Naive thymus-derived CD4-positive, alpha-beta T cell (primary cell): ENCODE measurements around the gene SPATA31C1. TPM values are rescaled to one million over a fixed set of nuclear protein-coding genes. Genes with fewer than 3 reads are reported as not detected.

ENCODE experiments used
- ATAC-seq: fragments of 150-1000 bp; cut with Tn5 transposase; 2 replicates; pipeline ENCODE4 v1.10.0; 2021; ENCODE audit warnings: mild to moderate bottlenecking, moderate library complexity
- CTCF ChIA-PET: fragments of 350-600 bp; sonication (Branson Sonifier 250); formaldehyde crosslinking; loops from one replicate; lab custom pipeline; 2021; ENCODE audit warnings: antibody characterized with exemption; lab: Charles Lee
- POLR2A ChIA-PET: fragments of 350-600 bp; sonication (Branson Sonifier 250); formaldehyde crosslinking; loops from one replicate; lab custom pipeline; 2021; ENCODE audit warnings: antibody characterized with exemption, inconsistent platforms; lab: Charles Lee
- DNase-seq, 9 donors: peaks; one replicate each; pipeline versions ENCODE4 v3.0.0 to v3.0.0-alpha.2; 2020 to 2022; ENCODE audit warnings: mixed read lengths in 1 of 9
- H3K27ac ChIP-seq: one replicate; pipeline ENCODE4 v1.7.0; 2013; ENCODE audit warnings: mild to moderate bottlenecking, low read depth, low read length, moderate library complexity
- H3K27me3 ChIP-seq, 2 donors: one replicate each; pipeline ENCODE4 v1.7.0; 2013; ENCODE audit warnings: low read length in 2 of 2, mild to moderate bottlenecking in 2 of 2, moderate library complexity in 2 of 2; ENCODE audit not compliant: control insufficient read depth in 2 of 2, insufficient read depth in 2 of 2
- H3K36me3 ChIP-seq, 3 experiments: 1 replicate in 2 of 3; 2 replicates in 1 of 3; pipeline ENCODE4 v1.7.0; 2013; ENCODE audit warnings: low read length in 3 of 3, mild to moderate bottlenecking in 3 of 3, moderate library complexity in 1 of 3; ENCODE audit not compliant: insufficient read depth in 3 of 3, control insufficient read depth in 2 of 3
- H3K4me1 ChIP-seq, 2 donors: one replicate each; pipeline ENCODE4 v1.7.0; 2013; ENCODE audit warnings: low read length in 2 of 2, mild to moderate bottlenecking in 2 of 2, moderate library complexity in 1 of 2; ENCODE audit not compliant: control insufficient read depth in 2 of 2, insufficient read depth in 2 of 2
- H3K4me3 ChIP-seq: 2 replicates; pipeline ENCODE4 v1.7.0; 2013; ENCODE audit warnings: mild to moderate bottlenecking, low read length
- H3K9me3 ChIP-seq, 3 experiments: 1 replicate in 2 of 3; 2 replicates in 1 of 3; pipeline ENCODE4 v1.7.0; 2013; ENCODE audit warnings: low read length in 3 of 3; ENCODE audit not compliant: control insufficient read depth in 2 of 3
- H3K27ac Mint-ChIP-seq, 9 donors: one replicate each; pipeline ENCODE4 v1.8.0; 2020 to 2022; ENCODE audit warnings: mixed read lengths in 9 of 9, mild to moderate bottlenecking in 8 of 9, moderate library complexity in 5 of 9, inconsistent platforms in 2 of 9
- H3K27me3 Mint-ChIP-seq, 5 donors: one replicate each; pipeline ENCODE4 v1.8.0; 2021 to 2022; ENCODE audit warnings: mixed read lengths in 5 of 5, mild to moderate bottlenecking in 1 of 5
- H3K36me3 Mint-ChIP-seq, 5 donors: one replicate each; pipeline ENCODE4 v1.8.0; 2020 to 2022; ENCODE audit warnings: mixed read lengths in 5 of 5, mild to moderate bottlenecking in 3 of 5, inconsistent platforms in 1 of 5
- H3K4me1 Mint-ChIP-seq, 7 donors: one replicate each; pipeline ENCODE4 v1.8.0; 2020 to 2022; ENCODE audit warnings: mixed read lengths in 7 of 7, mild to moderate bottlenecking in 3 of 7, inconsistent platforms in 1 of 7
- H3K4me3 Mint-ChIP-seq, 10 donors: one replicate each; pipeline ENCODE4 v1.8.0; 2020 to 2022; ENCODE audit warnings: mild to moderate bottlenecking in 10 of 10, mixed read lengths in 10 of 10, moderate library complexity in 6 of 10, inconsistent platforms in 2 of 10
- H3K9me3 Mint-ChIP-seq, 11 donors: one replicate each; pipeline ENCODE4 v1.8.0; 2020 to 2022; ENCODE audit warnings: mixed read lengths in 11 of 11, mild to moderate bottlenecking in 4 of 11, inconsistent platforms in 1 of 11, moderate library complexity in 1 of 11
- intact Hi-C, 2 donors: fragments of 100-400 bp; cut with micrococcal nuclease; formaldehyde crosslinking; loops; one replicate each; pipeline ENCODE4 v1.15.1; 2023
- polyA plus RNA-seq, 2 donors: library from polyadenylated mRNA; unstranded; fragments of 300-500 nt; fragmentation: Illumina TruSeq; gene quantifications; one replicate each; pipeline ENCODE4 v1.2.3, GENCODE V29; 2021
- total RNA-seq, 6 experiments: library from RNA in 5 of 6; stranded (reverse) in 5 of 6; gene quantifications; 1 replicate in 5 of 6; 2 replicates in 1 of 6; pipeline ENCODE4 v1.2.3 and lab custom pipeline; 2021 to 2026

Gene SPATA31C1
- total and polyA plus RNA-seq, 7 experiments from 2014 or later: not detected

- H3K27ac ChIP-seq: no peak overlapping the region
- Mint-ChIP-seq H3K27ac (no peak overlapping the region), H3K9me3 (no peaks in the 10 kb centered on the region), H3K36me3 (no peaks in the 10 kb centered on the region), H3K27me3 (peaks cover 0 to 14% (median 0%) of the 10 kb centered on the region in 5 donors), H3K4me3 (no peak overlapping the region), H3K4me1 (peaks cover 0 to 5% (median 0%) of the 10 kb centered on the region in 7 donors)
- no peaks in the 10 kb centered on the region for H3K27me3 ChIP-seq
- no peak for DNase-seq
- no peaks in the 10 kb centered on the region for H3K4me1 ChIP-seq
- CTCF ChIA-PET: no interaction called here
- no peak overlapping the region for H3K4me3 ChIP-seq
- intact Hi-C loops: loop anchor here in 1 of 2 donors (1.0 kb wide), 1 partner anchor 207 kb away; no protein-coding TSS in a partner anchor
- no peaks in the 10 kb centered on the region for H3K9me3 ChIP-seq
- ATAC-seq: no peak
- POLR2A ChIA-PET: no interaction called here
- no peaks in the 10 kb centered on the region for H3K36me3 ChIP-seq
These were observed 32.1 kb upstream of the SPATA31C1 start for GRCh38 chr9:87885484-87886189.

GRCh38 chr9:87886210-87886932, 31.4 kb upstream of the SPATA31C1 start:
- H3K9me3 ChIP-seq: no peaks in the 10 kb centered on the region
- POLR2A ChIA-PET: no interaction called here
- no peak overlapping the region for H3K4me3 ChIP-seq
- no peak for ATAC-seq
- no peaks in the 10 kb centered on the region for H3K27me3 ChIP-seq
- CTCF ChIA-PET: no interaction called here
- intact Hi-C loops: no loop called here
- Mint-ChIP-seq H3K36me3 (no peaks in the 10 kb centered on the region), H3K9me3 (no peaks in the 10 kb centered on the region), H3K4me3 (no peak overlapping the region), H3K27ac (no peak overlapping the region), H3K27me3 (peaks cover 0 to 14% (median 0%) of the 10 kb centered on the region in 5 donors), H3K4me1 (peaks cover 0 to 5% (median 0%) of the 10 kb centered on the region in 7 donors)
- H3K36me3 ChIP-seq: no peaks in the 10 kb centered on the region
- no peak for DNase-seq
- no peaks in the 10 kb centered on the region for H3K4me1 ChIP-seq
- no peak overlapping the region for H3K27ac ChIP-seq

- ChIA-PET CTCF (no interaction called here), POLR2A (no interaction called here)
- H3K27ac ChIP-seq: no peak overlapping the region
- Mint-ChIP-seq H3K36me3 (no peaks in the 10 kb centered on the region), H3K4me1 (peaks cover 0 to 5% (median 0%) of the 10 kb centered on the region in 7 donors), H3K27me3 (peaks cover 0 to 14% (median 0%) of the 10 kb centered on the region in 5 donors), H3K9me3 (no peaks in the 10 kb centered on the region), H3K27ac (no peak overlapping the region), H3K4me3 (no peak overlapping the region)
- no peaks in the 10 kb centered on the region for H3K36me3 ChIP-seq
- ATAC-seq: no peak
- H3K4me1 ChIP-seq: no peaks in the 10 kb centered on the region
- intact Hi-C loops: no loop called here
- H3K9me3 ChIP-seq: no peaks in the 10 kb centered on the region
- H3K4me3 ChIP-seq: no peak overlapping the region
- no peaks in the 10 kb centered on the region for H3K27me3 ChIP-seq
- no peak for DNase-seq
These were observed 30.7 kb upstream of the SPATA31C1 start for GRCh38 chr9:87886933-87887505.

- ChIA-PET CTCF (no interaction called here), POLR2A (no interaction called here)
- no peaks in the 10 kb centered on the region for H3K36me3 Mint-ChIP-seq
- DNase-seq: no peak
- Histone ChIP-seq H3K9me3 (no peaks in the 10 kb centered on the region), H3K4me1 (no peaks in the 10 kb centered on the region), H3K4me3 (no peak overlapping the region), H3K27ac (no peak overlapping the region), H3K36me3 (no peaks in the 10 kb centered on the region), H3K27me3 (no peaks in the 10 kb centered on the region)
- no peaks in the 10 kb centered on the region for H3K9me3 Mint-ChIP-seq
- peaks cover 0 to 14% (median 0%) of the 10 kb centered on the region in 5 donors for H3K27me3 Mint-ChIP-seq
- H3K4me3 Mint-ChIP-seq: no peak overlapping the region
- intact Hi-C loops: no loop called here
- no peak for ATAC-seq
- peaks cover 0 to 5% (median 0%) of the 10 kb centered on the region in 7 donors for H3K4me1 Mint-ChIP-seq
- no peak overlapping the region for H3K27ac Mint-ChIP-seq
These were observed 29.9 kb upstream of the SPATA31C1 start for GRCh38 chr9:87887661-87888480.

- ATAC-seq (peak; percentile 14), DNase-seq (no peak)
- H3K36me3 Mint-ChIP-seq: no peaks in the 10 kb centered on the region
- H3K36me3 ChIP-seq: no peaks in the 10 kb centered on the region
- intact Hi-C loops: no loop called here
- no peak overlapping the region for H3K4me3 Mint-ChIP-seq
- CTCF ChIA-PET: no interaction called here
- H3K27ac Mint-ChIP-seq: no peak overlapping the region
- no peak overlapping the region for H3K27ac ChIP-seq
- H3K4me1 ChIP-seq: no peaks in the 10 kb centered on the region
- no peaks in the 10 kb centered on the region for H3K27me3 ChIP-seq
- peaks cover 0 to 14% (median 0%) of the 10 kb centered on the region in 5 donors for H3K27me3 Mint-ChIP-seq
- no peaks in the 10 kb centered on the region for H3K9me3 ChIP-seq
- H3K9me3 Mint-ChIP-seq: peaks cover 0 to 2% (median 0%) of the 10 kb centered on the region in 11 donors
- H3K4me1 Mint-ChIP-seq: peaks cover 0 to 5% (median 0%) of the 10 kb centered on the region in 7 donors
- H3K4me3 ChIP-seq: no peak overlapping the region
- POLR2A ChIA-PET: no interaction called here
These were observed 29.3 kb upstream of the SPATA31C1 start for GRCh38 chr9:87888501-87888900.

- intact Hi-C loops: no loop called here
- no peaks in the 10 kb centered on the region for H3K9me3 ChIP-seq
- H3K36me3 ChIP-seq: no peaks in the 10 kb centered on the region
- no peaks in the 10 kb centered on the region for H3K4me1 ChIP-seq
- ChIA-PET CTCF (no interaction called here), POLR2A (no interaction called here)
- H3K4me3 ChIP-seq: no peak overlapping the region
- no peak for DNase-seq
- no peak overlapping the region for H3K4me3 Mint-ChIP-seq
- no peak for ATAC-seq
- H3K9me3 Mint-ChIP-seq: peaks cover 0 to 10% (median 1%) of the 10 kb centered on the region in 11 donors
- peaks cover 0 to 5% (median 0%) of the 10 kb centered on the region in 7 donors for H3K4me1 Mint-ChIP-seq
- peaks cover 0 to 3% (median 0%) of the 10 kb centered on the region in 5 donors for H3K36me3 Mint-ChIP-seq
- H3K27ac ChIP-seq: no peak overlapping the region
- no peaks in the 10 kb centered on the region for H3K27me3 ChIP-seq
- H3K27ac Mint-ChIP-seq: no peak overlapping the region
- peaks cover 0 to 14% (median 1%) of the 10 kb centered on the region in 5 donors for H3K27me3 Mint-ChIP-seq
These were observed 28.5 kb upstream of the SPATA31C1 start for GRCh38 chr9:87889065-87889881.
